HG02798 (cell line): ENCODE results near the gene SLC2A6.

Experiments used
- ATAC-seq: cut with Tn5 transposase; IDR thresholded peaks from one replicate; pipeline ENCODE4 v1.9.1; 2021; ENCODE audit warnings: mild to moderate bottlenecking; ENCODE audit not compliant: unreplicated experiment, poor library complexity

Gene SLC2A6

GRCh38 chr9:133516256-133516960 is 37.5 kb upstream of the SLC2A6 start:
- no peak for ATAC-seq

DNA sequence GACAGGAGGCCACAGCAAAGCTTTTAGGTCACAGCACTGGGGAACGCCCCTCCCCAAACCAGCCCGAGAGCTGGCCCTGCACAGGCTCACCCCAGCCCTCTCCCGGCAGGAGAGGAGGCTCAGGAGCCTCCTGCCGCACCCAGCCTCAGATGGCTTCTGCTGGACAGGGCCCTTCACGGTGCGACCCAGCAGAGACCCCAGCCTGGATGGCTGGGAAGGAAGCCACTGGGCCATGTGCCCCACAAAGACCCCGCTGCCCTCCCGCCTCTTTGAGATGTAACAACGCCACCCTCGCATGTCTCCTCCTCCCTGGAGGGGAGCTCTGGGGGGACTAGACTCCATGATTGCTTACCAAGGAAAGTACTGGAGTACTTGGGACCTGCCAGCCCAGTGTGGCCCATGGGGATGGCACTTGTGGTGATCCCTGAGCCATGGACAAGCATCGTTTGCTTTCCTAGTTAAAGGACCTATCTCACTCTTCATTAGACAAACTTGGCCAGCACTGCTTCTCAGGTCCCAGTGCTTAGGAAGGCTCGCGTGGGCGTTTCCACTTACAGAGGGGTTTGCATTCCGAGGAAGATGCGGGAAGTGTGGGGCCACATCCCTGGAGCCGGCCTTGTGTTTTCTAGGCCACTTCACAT is 36.8 kb upstream of the SLC2A6 start:
- no peak for ATAC-seq

GRCh38 chr9:133515240-133515610 is 36.3 kb upstream of the SLC2A6 start:
- ATAC-seq = no peak

GRCh38 chr9:133514460-133515239 is 35.8 kb upstream of the SLC2A6 start:
- ATAC-seq = no peak

GRCh38 chr9:133513214-133514100 is 34.6 kb upstream of the SLC2A6 start:
- ATAC-seq = no peak

DNA sequence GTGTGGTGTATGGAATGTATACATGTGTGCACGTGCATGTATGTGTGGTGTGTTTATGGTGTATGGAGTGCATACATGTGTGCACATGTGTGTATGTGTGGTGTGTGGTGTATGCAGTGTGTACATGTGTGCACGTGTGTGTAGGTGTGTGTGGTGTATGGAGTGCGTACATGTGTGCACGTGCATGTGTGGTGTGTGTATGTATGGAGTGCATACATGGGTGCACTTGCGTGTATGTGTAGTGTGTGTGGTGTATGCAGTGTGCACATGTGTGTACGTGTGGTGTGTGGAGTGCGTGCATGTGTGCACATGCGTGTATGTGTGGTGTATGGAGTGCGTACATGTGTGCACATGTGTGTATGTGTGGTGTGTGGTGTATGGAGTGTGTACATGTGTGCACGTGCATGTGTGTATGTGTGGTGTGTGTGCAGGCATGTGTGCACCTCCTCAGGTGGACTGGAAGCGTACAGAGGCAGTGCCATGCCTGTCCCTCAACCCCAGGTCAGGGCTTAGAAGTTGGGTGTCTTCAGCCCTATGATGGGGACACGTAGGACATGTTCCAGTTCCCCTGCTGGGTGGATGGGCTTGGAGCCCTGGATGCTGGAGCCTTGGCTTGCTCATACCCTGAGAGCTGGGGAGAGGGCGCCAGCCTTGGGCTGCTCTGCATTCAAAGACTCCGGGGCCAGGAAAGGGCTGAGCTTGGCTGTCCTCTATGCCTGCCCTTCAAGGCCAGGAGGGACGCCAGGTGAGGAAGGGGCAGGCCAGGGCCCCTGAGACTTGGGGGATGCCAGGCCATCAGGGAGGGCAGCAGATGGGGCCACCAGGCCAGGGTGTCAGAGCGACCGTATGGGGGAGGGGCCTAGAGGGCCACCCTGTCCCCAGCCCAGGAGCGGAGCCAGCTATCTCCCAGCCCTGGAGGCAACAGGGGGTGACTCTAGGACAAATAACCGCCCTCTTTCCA is 33.6 kb upstream of the SLC2A6 start:
- no peak for ATAC-seq

DNA sequence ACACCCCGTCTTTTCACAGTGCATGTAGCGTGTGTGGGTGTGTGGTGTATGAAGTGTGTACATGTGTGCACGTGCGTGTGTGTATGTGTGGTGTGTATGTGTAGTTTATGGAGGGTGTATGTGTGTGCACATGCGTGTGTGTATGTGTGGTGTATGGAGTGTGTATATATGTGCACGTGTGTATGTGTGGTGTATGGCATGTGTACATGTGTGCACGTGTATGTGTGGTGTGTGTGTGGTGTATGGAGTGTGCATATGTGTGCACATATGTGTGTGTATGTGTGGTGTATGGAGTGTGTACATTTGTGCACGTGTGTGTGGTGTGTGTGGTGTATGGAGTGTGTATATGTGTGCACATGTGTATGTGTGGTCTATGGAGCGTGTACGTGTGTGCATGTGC is 32.7 kb upstream of the SLC2A6 start:
- no peak for ATAC-seq

DNA sequence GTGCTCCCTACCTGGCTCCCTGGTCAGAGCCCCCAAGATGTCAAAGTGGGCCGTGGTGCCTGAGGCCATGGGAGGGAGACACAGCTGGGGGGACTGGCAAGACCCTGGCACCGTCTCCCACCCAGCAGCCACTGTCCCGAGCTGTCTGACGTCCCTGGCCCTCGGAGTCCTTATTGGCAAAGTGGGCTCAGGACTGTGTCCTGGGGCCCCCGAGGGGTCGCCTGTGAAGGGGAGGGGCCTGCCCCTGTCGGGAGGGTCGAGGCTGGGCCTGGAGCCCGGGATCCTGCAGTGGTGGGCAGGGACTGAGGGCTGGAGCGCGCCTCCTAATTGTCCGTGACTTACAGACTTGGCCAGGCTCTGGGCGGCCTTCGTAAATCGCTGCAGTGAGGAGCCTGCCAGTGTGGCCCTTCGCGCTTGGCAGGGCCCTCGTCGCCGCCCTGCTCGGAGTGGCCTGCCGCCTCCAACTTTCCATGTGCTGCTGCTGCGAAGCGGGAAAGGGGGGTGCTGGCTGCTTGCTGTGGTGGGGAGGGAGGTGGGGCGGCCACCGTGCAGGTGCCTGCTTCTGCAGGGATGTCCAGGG is 32.1 kb upstream of the SLC2A6 start:
- ATAC-seq = no peak

GRCh38 chr9:133509179-133510083 is 30.5 kb upstream of the SLC2A6 start:
- ATAC-seq = no peak

GRCh38 chr9:133508046-133508445 is 29.1 kb upstream of the SLC2A6 start:
- no peak for ATAC-seq

GRCh38 chr9:133507246-133507965 is 28.5 kb upstream of the SLC2A6 start:
- no peak for ATAC-seq

- no peak for ATAC-seq
These were observed 27.7 kb upstream of the SLC2A6 start for GRCh38 chr9:133506653-133507038.

DNA sequence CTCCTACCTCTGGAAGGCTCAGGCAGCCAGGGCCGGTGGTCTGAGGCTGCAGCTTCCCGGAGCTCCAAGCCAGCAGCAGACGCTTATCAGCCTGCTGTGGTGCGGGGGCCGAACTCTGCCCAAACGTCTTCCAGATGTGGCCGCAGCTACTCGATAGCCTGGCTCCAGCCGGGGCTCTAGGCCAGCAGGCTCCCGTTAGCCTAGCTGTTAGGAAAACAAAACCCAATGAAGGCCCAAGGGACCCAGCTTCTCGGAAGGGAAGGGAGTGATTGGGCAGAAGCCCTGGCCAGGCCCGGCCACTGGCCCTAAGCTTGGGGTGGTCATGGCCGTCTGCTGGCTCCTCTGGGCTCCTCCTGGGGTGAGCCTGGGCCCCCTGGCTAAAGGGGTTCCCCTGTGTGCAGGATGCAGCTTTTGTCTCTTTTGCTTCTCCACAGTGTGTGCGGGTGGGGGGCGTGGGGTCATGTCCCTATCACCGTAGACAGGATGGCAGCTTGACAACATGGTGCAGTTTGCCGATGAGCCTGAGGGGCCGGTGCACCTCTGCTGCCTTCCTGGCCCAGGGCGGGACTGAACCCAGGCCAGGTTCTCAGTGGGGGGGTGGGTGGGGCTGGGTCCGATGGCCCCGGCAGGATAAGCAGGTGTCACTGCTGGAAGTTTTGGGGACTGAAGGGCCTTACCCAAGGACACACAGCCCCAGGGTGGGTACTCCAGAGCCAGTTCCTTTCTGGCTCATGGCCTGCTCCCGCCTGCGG is 27.2 kb upstream of the SLC2A6 start:
- ATAC-seq = no peak

DNA sequence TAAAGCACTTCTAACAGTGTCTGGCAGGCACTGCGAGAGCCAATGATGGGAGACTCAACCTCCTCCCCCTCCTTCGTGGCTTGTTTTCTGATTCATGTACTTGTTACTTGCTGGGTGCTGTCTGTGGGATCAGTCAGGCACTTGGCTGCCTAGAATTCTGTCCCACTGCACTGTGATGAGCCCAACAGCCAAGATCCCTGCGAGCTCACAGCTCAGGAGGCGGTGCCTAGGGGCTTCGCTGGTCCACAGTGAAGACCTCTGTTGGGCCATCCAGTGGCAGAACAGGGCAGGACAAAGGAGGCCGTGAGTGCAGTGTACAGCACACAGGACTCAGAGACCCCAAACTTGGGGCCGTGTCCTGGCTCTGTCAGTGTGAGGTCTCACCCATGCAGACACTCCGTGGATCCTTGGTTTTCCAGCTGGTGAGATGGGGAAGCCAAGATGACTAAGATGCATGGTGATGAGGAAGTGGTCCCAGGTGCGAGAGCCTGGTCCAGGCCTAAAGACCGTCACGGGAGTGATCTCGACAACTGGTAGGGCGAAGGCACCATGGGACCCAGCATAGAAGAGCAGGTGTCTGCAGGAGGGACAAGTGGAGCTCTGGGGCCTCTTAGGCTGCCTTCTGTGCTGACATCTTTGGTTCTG is 26.4 kb upstream of the SLC2A6 start:
- ATAC-seq = no peak

GRCh38 chr9:133502112-133502511 is 23.2 kb upstream of the SLC2A6 start:
- no peak for ATAC-seq

GRCh38 chr9:133499892-133500270 is 21.0 kb upstream of the SLC2A6 start:
- ATAC-seq = no peak
